ENCODE measurements around the gene EZR.

- TF ChIP-seq POLR2AphosphoS5 (IDR thresholded peaks at IDR 0.05; ENCODE audit: borderline replicate concordance, low read depth, low read length) = no peak
- TF ChIP-seq EZH2 (IDR thresholded peaks at IDR 0.05) = no peak
These were observed 32.4 kb downstream of the EZR start for GRCh38 chr6:158786645-158787304.

Data from SK-N-MC (cell line).